Aorta (tissue), 5 donors: ENCODE data around the gene CCDC157. TPM values are rescaled to one million over a fixed set of nuclear protein-coding genes. Genes with fewer than 3 reads are reported as not detected.

Experiments used
- ATAC-seq: fragments of 200-7000 bp; cut with Tn5 transposase; one replicate; pipeline ENCODE4 v1.9.1; 2022; ENCODE audit warnings: moderate library complexity; ENCODE audit not compliant: low FRiP score
- DNase-seq, 2 donors: peaks; one replicate each; pipeline ENCODE4 v3.0.0-alpha.2; 2020
- H3K27ac ChIP-seq, 2 donors: one replicate each; pipeline ENCODE4 v1.5.1; 2013; ENCODE audit warnings: low read length in 2 of 2, mild to moderate bottlenecking in 2 of 2, moderate library complexity in 2 of 2, control low read depth in 1 of 2, inconsistent platforms in 1 of 2, low read depth in 1 of 2
- H3K27me3 ChIP-seq, 2 donors: one replicate each; pipeline ENCODE4 v1.6.1; 2013; ENCODE audit warnings: control low read depth in 1 of 2, low read length in 1 of 2, mild to moderate bottlenecking in 1 of 2, moderate library complexity in 1 of 2; ENCODE audit not compliant: insufficient read depth in 2 of 2, control insufficient read depth in 1 of 2
- H3K36me3 ChIP-seq, 2 donors: one replicate each; pipeline ENCODE4 v1.6.1; 2013; ENCODE audit warnings: control low read depth in 1 of 2, low read length in 1 of 2, mild to moderate bottlenecking in 1 of 2; ENCODE audit not compliant: insufficient read depth in 2 of 2, control insufficient read depth in 1 of 2
- H3K4me1 ChIP-seq, 2 donors: one replicate each; pipeline ENCODE4 v1.6.1; 2013; ENCODE audit warnings: low read length in 2 of 2, control low read depth in 1 of 2, mild to moderate bottlenecking in 1 of 2, moderate library complexity in 1 of 2; ENCODE audit not compliant: insufficient read depth in 2 of 2, control insufficient read depth in 1 of 2
- H3K4me3 ChIP-seq, 2 donors: one replicate each; pipeline ENCODE4 v1.5.1; 2013; ENCODE audit warnings: low read length in 2 of 2, control low read depth in 1 of 2, mild to moderate bottlenecking in 1 of 2
- H3K9me3 ChIP-seq: one replicate; pipeline ENCODE4 v1.6.1; 2013; ENCODE audit warnings: mild to moderate bottlenecking, low read length; ENCODE audit not compliant: control insufficient read depth
- WGBS, 2 donors: extraction: QIAGEN DNeasy Blood & Tissue Kit; methylation state at CpG; one replicate each; pipeline ENCODE4 v1.1.7; 2013; 5-methylcytosine and 5-hydroxymethylcytosine counted together
- intact Hi-C, 2 donors: fragments of 100-400 bp; cut with DNase I; formaldehyde crosslinking; loops; one replicate each; pipeline versions ENCODE4 v1.14.2 to v1.15.0; 2022
- polyA plus RNA-seq, 2 donors: library from polyadenylated mRNA; stranded (reverse); fragments of 200-250 nt; gene quantifications; one replicate each; pipeline ENCODE4 v1.2.3, GENCODE V29; 2013
- total RNA-seq, 2 donors: library from RNA; stranded (reverse); fragmentation: NEBNext Ultra II Directional; extraction: Animal tissue kit (Norgen Biotek cat#: 25700); gene quantifications; one replicate each; pipeline ENCODE4 v1.2.1, GENCODE V29; 2021
- donor health status: healthy with polysubstance abuse.
- donor health status: Bipolar disorder and iron deficiency.
- donor health status: DM: no; HTN: no; CAD: no.
- donor health status: DM: no; HTN: no; CAD: no.
- donor health status: DM: yes; HTN: yes; CAD: no.

The CCDC157 gene
- total and polyA plus RNA-seq, 4 donors = 0.87 to 3.6 (median 1.7) TPM

DNA sequence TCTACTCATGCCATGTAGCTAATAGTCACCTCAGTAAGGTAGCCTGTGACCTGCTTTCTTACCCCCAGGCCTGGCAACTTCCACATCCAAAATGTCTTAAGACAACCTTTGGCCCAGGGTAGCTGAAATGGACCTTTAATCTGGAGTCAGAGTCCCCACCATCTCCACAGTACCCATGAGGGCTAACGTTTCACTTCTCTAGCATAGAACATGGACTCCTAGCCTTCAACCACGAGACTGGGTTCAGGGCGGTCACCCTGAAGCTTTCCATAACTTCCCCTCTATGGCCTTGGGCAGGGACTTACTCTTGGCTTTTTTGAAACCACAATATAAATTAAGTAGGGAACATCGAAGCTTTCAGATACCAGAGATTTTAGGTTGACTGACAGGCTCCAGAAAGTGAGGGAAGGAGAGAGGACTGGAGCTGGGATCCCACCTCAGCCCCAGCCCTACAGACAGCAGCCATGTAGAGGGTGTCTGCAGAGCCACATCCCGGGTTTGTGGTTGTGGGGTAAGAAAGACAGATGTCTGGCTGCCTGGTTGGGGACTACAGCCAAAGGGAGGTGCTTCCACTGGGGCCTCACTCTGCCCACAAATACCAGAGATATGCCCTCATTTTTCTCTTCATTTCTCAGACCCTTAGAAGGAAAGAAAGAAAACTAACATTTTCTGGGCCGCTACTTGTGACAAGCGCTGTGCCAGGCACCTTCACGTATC, 32.6 kb upstream of the CCDC157 start:
- H3K4me3 ChIP-seq = no peak overlapping the region
- H3K4me1 ChIP-seq = peaks cover 0 to 2% of the 10 kb centered on the region in 2 donors
- no peaks in the 10 kb centered on the region for H3K27me3 ChIP-seq
- WGBS, 2 donors = 3 to 7% methylated on average over 8 of the region's 8 CpGs
- H3K9me3 ChIP-seq = no peaks in the 10 kb centered on the region
- no peaks in the 10 kb centered on the region for H3K36me3 ChIP-seq
- DNase-seq (peak in 1 of 2 donors; percentile 68), ATAC-seq (peak; percentile 27)
- intact Hi-C loops = loop anchor here in 1 of 2 donors (2.0 kb wide), 1 partner anchor 19 kb away; no protein-coding TSS in a partner anchor
- H3K27ac ChIP-seq = peak overlapping the region in 1 of 2 donors; percentile 53

DNA sequence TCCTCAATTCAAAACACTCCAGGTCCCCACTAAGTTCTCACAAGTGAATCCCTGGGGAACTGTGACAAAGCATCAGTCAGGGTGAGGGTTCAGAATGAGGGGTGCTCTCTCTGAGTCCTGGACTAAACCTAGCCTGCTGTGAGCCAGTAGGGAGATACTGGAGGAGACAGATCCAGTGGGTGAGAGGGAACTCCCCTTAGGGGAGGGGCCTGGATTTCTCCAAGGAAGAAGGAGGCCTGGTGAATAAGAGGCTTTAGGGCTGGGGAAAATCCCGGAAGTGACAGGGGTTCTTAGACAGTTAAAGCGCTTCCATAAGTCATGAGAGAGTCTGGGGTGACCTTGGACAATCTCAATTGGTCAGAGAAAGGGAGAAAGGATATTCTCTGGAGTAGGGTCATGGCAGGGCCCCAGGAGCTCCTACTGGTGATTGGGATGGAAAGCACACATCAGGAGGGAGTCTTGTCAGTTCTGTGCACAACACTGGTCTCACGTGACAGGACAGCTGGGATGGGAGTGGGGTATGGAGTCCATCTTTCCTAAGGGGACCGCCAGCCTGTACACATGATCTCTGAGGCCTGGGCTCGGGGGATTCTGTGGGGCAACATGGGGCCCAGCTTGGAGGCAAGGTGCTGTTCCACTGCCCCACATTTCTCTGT, 31.6 kb upstream of the CCDC157 start:
- ATAC-seq = peak; percentile 60
- 14 to 22% methylated on average over 5 of the region's 5 CpGs for WGBS, 2 donors
- Histone ChIP-seq H3K27ac (peak overlapping the region in 1 of 2 donors; percentile 46), H3K27me3 (no peaks in the 10 kb centered on the region), H3K36me3 (no peaks in the 10 kb centered on the region), H3K4me1 (peaks cover 0 to 2% of the 10 kb centered on the region in 2 donors), H3K9me3 (no peaks in the 10 kb centered on the region), H3K4me3 (peak overlapping the region; percentile 69 to 96)
- intact Hi-C loops = loop anchor here (2.0 to 5.0 kb wide), 2 partner anchors 20 to 38 kb away; partner anchors contain the start of gene CASTOR1 (in 1 of the 2)
- peak; percentile 61 to 65 for DNase-seq

DNA sequence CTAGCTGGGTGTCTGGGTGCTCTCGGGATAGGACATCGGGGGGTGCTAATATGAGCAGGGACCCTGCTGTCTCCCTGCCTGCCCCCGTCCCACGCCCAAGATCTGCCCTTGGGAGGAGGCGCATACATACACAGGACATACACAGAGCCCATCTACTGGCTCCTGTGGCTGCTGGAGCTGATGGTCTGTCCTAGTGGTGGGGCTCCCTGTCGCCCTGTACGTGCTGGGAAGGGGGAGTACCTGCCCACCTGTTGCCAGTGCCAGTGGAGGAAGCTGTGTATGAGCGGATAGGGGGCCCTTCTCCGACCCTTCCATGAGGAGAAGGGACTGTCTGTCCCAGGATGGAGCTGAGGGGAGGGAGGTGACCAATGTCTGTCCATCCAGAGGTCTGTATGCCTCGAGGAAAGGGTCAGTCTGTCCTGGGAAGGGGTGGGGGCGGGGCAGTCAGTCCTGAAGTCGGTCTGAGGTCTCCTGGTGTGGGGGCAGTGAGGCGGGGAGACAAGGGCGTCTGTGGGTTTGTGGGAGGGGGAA, 31.0 kb upstream of the CCDC157 start:
- 20 to 22% methylated on average over 14 of the region's 14 CpGs for WGBS, 2 donors
- Histone ChIP-seq H3K9me3 (no peaks in the 10 kb centered on the region), H3K27ac (peak overlapping the region in 1 of 2 donors; percentile 46), H3K36me3 (no peaks in the 10 kb centered on the region), H3K4me3 (peak overlapping the region; percentile 69 to 96), H3K27me3 (no peaks in the 10 kb centered on the region), H3K4me1 (peaks cover 0 to 2% of the 10 kb centered on the region in 2 donors)
- intact Hi-C loops = loop anchor here (1.0 to 5.0 kb wide), 4 partner anchors 21 to 38 kb away; partner anchors contain the start of genes CASTOR1 (in 2 of the 2), CCDC157 (in 1 of the 2) and SF3A1 (in 1 of the 2)
- ATAC-seq (no peak), DNase-seq (peak in 1 of 2 donors; percentile 64)

DNA sequence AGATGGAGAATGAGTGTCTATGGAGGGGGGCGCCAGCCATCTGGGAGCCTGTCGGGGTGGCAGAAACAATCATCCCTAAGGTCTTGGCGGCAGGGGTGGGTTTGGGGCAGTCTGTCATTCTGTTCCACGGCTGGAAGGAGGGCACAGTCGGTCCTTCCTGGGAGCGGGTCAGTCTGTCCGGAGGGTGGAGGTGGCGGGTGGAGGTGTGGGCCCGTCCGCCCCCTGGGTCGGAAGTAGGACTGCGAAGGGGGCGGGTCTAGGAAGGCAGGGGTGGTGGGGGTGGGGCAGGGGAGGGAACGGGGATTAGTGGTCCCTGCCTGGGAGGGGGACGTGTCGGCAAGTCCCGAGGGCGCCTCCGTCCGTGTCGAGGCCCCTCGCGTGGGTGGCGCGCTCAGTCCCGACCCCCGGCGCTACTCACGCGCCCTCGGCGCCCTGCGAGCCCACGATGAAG, 30.5 kb upstream of the CCDC157 start:
- Histone ChIP-seq H3K9me3 (no peaks in the 10 kb centered on the region), H3K4me3 (peak overlapping the region; percentile 69 to 96), H3K27ac (peak overlapping the region; percentile 33 to 91), H3K36me3 (no peaks in the 10 kb centered on the region), H3K27me3 (no peaks in the 10 kb centered on the region), H3K4me1 (peaks cover 0 to 2% of the 10 kb centered on the region in 2 donors)
- DNase-seq = peak in 1 of 2 donors; percentile 64
- WGBS, 2 donors = 0% methylated on average over 26 to 34 of the region's 34 CpGs
- peak; percentile 71 for ATAC-seq
- intact Hi-C loops = loop anchor here (1.0 to 5.0 kb wide), 3 partner anchors 31 to 39 kb away; partner anchors contain the start of genes CASTOR1 (in 2 of the 2), CCDC157 (in 1 of the 2) and SF3A1 (in 1 of the 2)

DNA sequence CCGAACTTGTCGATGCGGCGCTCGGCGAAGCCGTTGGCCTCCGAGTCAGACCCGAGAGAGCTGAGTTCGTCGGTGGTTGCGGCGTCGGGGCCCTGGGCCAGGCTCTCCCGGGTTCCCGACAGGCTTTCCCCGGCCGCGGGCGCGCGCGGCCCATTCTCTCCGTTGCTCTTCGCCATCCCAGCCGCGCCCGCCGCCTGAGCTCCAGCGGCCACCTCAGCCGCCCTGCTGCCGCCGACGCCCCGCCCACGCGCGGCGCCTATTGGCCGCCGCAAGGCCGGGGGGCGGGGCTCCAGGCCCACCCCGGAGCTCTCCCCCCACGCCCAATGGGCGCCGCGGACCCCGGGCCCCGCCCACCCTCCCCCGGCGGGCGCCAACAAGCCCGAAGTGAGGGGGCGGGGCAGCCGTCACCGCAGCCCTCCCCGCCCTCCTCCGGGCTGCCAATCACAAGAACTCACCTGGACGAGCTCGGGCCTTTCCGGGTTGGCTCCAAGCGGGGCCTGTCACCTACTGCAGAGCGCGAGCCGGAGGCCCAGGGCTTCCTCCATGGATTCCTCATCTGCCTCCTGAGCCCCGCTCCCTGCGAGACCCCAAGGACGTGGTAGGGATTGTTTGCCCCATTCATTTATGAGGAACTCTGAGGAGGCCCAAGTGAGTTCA, 30.0 kb upstream of the CCDC157 start, which contains the start of gene TBC1D10A:
TSS of gene TBC1D10A (minus strand) at position 236 of the 657 bp plus-strand sequence. CDS start at position 176, 60 bp downstream.
- Histone ChIP-seq H3K27me3 (no peaks in the 10 kb centered on the region), H3K27ac (peak within 1 kb of the TSS; percentile 33 to 91), H3K9me3 (no peaks in the 10 kb centered on the region), H3K4me1 (no peaks in the 10 kb centered on the region), H3K36me3 (no peaks in the 10 kb centered on the region), H3K4me3 (peak within 1 kb of the TSS; percentile 69 to 96)
- DNase-seq = peak; percentile 92 to 94
- WGBS, 2 donors = 1% methylated on average over 31 to 69 of the region's 69 CpGs
- intact Hi-C loops = loop anchor here (1.0 to 5.0 kb wide), 3 partner anchors 30 to 40 kb away; partner anchors contain the start of genes CASTOR1 (in 2 of the 2), CCDC157 (in 1 of the 2) and SF3A1 (in 1 of the 2)
- ATAC-seq = peak; percentile 93

DNA sequence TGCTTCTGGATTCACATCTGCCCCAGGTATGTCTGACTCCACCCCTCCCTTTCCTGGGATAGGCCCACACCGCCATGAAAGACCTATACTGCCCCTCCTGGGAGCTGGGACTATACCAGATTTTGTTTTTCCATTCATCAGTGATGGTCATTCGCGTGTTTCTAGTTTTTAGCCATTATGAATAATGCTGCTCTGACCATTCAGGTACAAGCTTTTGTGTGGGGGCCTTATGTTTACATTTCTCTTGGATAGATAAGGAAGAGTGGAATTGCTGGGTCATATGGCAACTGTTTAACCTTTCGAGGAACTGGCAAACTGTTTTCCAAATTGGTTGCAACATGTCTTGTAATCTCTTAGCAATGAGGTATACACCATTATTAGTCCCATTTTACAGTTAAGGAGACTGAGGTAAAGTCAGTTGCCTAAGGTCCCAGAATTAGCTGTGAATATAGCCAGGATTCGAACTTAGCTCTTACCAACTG, 28.9 kb upstream of the CCDC157 start:
- Histone ChIP-seq H3K27me3 (no peaks in the 10 kb centered on the region), H3K4me1 (no peaks in the 10 kb centered on the region), H3K4me3 (no peak overlapping the region), H3K27ac (no peak overlapping the region), H3K36me3 (no peaks in the 10 kb centered on the region), H3K9me3 (no peaks in the 10 kb centered on the region)
- ATAC-seq (no peak), DNase-seq (no peak)
- 85% methylated on average over 5 of the region's 5 CpGs for WGBS, 2 donors
- intact Hi-C loops = loop anchor here (2.0 to 5.0 kb wide), 2 partner anchors 29 to 41 kb away; partner anchors contain the start of genes CASTOR1 (in 1 of the 2), CCDC157 (in 1 of the 2) and SF3A1 (in 1 of the 2)

DNA sequence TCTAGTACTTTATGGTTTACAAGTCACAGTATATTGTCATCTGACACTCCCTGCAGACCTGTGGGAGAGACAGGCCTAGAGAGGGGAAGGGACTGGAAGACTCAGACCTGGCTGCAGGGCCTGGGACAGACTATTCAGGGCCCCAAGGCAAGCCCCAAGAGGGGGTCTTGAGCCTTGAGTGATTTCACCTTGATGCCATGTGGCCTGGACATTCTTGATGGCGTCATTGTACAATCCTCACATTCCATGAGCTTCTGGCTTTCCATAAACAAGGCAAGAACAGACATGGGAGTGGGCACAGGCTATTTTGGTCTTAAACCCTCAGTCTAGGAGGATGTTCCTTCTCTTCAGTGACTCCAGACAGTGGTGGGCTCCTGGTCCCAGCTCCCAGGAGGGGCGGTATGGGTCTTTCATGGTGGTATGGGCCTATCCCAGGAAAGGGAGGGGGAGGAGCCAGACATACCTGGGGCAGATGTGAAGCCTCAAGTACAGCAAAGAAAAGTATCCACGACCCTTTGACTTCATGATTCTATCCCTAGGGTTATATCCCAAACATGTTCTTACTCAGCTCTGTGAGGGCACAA, 28.2 kb upstream of the CCDC157 start:
- Histone ChIP-seq H3K9me3 (no peaks in the 10 kb centered on the region), H3K36me3 (no peaks in the 10 kb centered on the region), H3K4me3 (no peak overlapping the region), H3K27me3 (no peaks in the 10 kb centered on the region), H3K4me1 (no peaks in the 10 kb centered on the region), H3K27ac (no peak overlapping the region)
- 62 to 68% methylated on average over 3 of the region's 3 CpGs for WGBS, 2 donors
- DNase-seq = no peak
- no peak for ATAC-seq
- intact Hi-C loops = loop anchor here in 1 of 2 donors (5.0 kb wide), 1 partner anchor 41 kb away; the partner anchor contains the start of gene CASTOR1
